Endodermal cell (in vitro differentiated cells): ENCODE results near the gene TGFBR3. TPM values are rescaled to one million over a fixed set of nuclear protein-coding genes. Genes with fewer than 3 reads are reported as not detected.

Experiments used
- DNase-seq: peaks from one replicate; pipeline ENCODE4 v3.0.0-alpha.2; 2017
- H3K27ac ChIP-seq: 2 replicates; pipeline ENCODE4 v1.5.1; 2013; ENCODE audit warnings: mild to moderate bottlenecking, low read depth, low read length, moderate library complexity
- H3K27me3 ChIP-seq: 2 replicates; pipeline ENCODE4 v1.6.1; 2013; ENCODE audit warnings: mild to moderate bottlenecking, low read length, moderate library complexity; ENCODE audit not compliant: insufficient read depth, control insufficient read depth, poor library complexity, severe bottlenecking
- H3K36me3 ChIP-seq: 2 replicates; pipeline ENCODE4 v1.7.0; 2013; ENCODE audit warnings: mild to moderate bottlenecking, low read length, moderate library complexity; ENCODE audit not compliant: control insufficient read depth, insufficient read depth
- H3K4me1 ChIP-seq: one replicate; pipeline ENCODE4 v1.7.0; 2013; ENCODE audit warnings: low read length; ENCODE audit not compliant: control insufficient read depth, insufficient read depth
- H3K4me3 ChIP-seq: 2 replicates; pipeline ENCODE4 v1.5.1; 2013; ENCODE audit warnings: mild to moderate bottlenecking, low read length, moderate library complexity
- H3K9ac ChIP-seq: 2 replicates; pipeline ENCODE4 v1.6.1; 2013; ENCODE audit warnings: mild to moderate bottlenecking, low read length, moderate library complexity; ENCODE audit not compliant: poor library complexity, severe bottlenecking; ENCODE audit errors: extremely low read depth
- H3K9me3 ChIP-seq: 2 replicates; pipeline ENCODE4 v1.6.1; 2013; ENCODE audit warnings: mild to moderate bottlenecking, low read length, moderate library complexity; ENCODE audit not compliant: control insufficient read depth
- H3K27ac Mint-ChIP-seq: 2 replicates; pipeline ENCODE4 v1.8.0; 2020; ENCODE audit warnings: mixed read lengths
- H3K27me3 Mint-ChIP-seq: 2 replicates; pipeline ENCODE4 v1.8.0; 2021; ENCODE audit warnings: mild to moderate bottlenecking, mixed read lengths; ENCODE audit not compliant: insufficient read depth
- H3K36me3 Mint-ChIP-seq: 2 replicates; pipeline ENCODE4 v1.8.0; 2020; ENCODE audit warnings: low read depth, mixed read lengths
- H3K4me1 Mint-ChIP-seq: 2 replicates; pipeline ENCODE4 v1.8.0; 2020; ENCODE audit warnings: mixed read lengths
- H3K4me3 Mint-ChIP-seq: 2 replicates; pipeline ENCODE4 v1.8.0; 2020; ENCODE audit warnings: mild to moderate bottlenecking, moderate library complexity, mixed read lengths
- H3K9me3 Mint-ChIP-seq: 2 replicates; pipeline ENCODE4 v1.8.0; 2020; ENCODE audit warnings: mild to moderate bottlenecking, mixed read lengths
- CTCF ChIP-seq: fragments of 200-600 bp; sonication (generic); conservative IDR thresholded peaks from 2 replicates; pipeline ENCODE4 v1.5.0; 2021; ENCODE audit warnings: antibody characterized with exemption, mild to moderate bottlenecking
- WGBS, 2 experiments: methylation state at CpG; one replicate each; pipeline versions ENCODE4 v1.1.5 to v1.1.7; 2013; ENCODE audit warnings: missing lambda C conversion rate in 2 of 2, mixed read lengths in 1 of 2; ENCODE audit not compliant: insufficient coverage in 1 of 2, insufficient read length in 1 of 2; 5-methylcytosine and 5-hydroxymethylcytosine counted together
- total RNA-seq, 2 donors: library from RNA; stranded (reverse); fragmentation: NEBNext Ultra II Directional in 1 of 2; extraction: Animal tissue kit (Norgen Biotek cat#: 25700) in 1 of 2; gene quantifications; 2 replicates in 1 of 2; 3 replicates in 1 of 2; pipeline ENCODE4 v1.2.1, GENCODE V29; 2021

Gene TGFBR3
- total RNA-seq, 2 donors from 2014 or later, result 8.1 to 8.5 TPM

GRCh38 chr1:91732291-91733107, 153.5 kb downstream of the TGFBR3 start:
- H3K9me3 Mint-ChIP-seq, result no peaks in the 10 kb centered on the region
- H3K36me3 Mint-ChIP-seq, result no peaks in the 10 kb centered on the region
- Histone ChIP-seq H3K9ac (no peak overlapping the region), H3K36me3 (no peaks in the 10 kb centered on the region), H3K27me3 (no peaks in the 10 kb centered on the region), H3K4me1 (peaks cover 6% of the 10 kb centered on the region), H3K4me3 (no peak overlapping the region), H3K9me3 (no peaks in the 10 kb centered on the region), H3K27ac (no peak overlapping the region)
- H3K4me3 Mint-ChIP-seq, result no peak overlapping the region
- WGBS, 2 experiments, result 80 to 88% methylated on average over 12 to 15 of the region's 15 CpGs
- H3K27me3 Mint-ChIP-seq, result no peaks in the 10 kb centered on the region
- no peak overlapping the region for H3K27ac Mint-ChIP-seq
- TF ChIP-seq CTCF, result no peak
- H3K4me1 Mint-ChIP-seq, result peaks cover 12% of the 10 kb centered on the region
- DNase-seq, result peak; percentile 66

- Mint-ChIP-seq H3K4me3 (no peak overlapping the region), H3K36me3 (no peaks in the 10 kb centered on the region), H3K4me1 (peaks cover 5% of the 10 kb centered on the region), H3K9me3 (no peaks in the 10 kb centered on the region), H3K27me3 (no peaks in the 10 kb centered on the region), H3K27ac (no peak overlapping the region)
- WGBS, 2 experiments, result 87 to 95% methylated on average over 4 of the region's 4 CpGs
- no peak for DNase-seq
- H3K27ac ChIP-seq, result no peak overlapping the region
- no peak overlapping the region for H3K9ac ChIP-seq
- TF ChIP-seq CTCF, result no peak
- H3K9me3 ChIP-seq, result no peaks in the 10 kb centered on the region
- no peaks in the 10 kb centered on the region for H3K36me3 ChIP-seq
- no peaks in the 10 kb centered on the region for H3K27me3 ChIP-seq
- H3K4me3 ChIP-seq, result no peak overlapping the region
- H3K4me1 ChIP-seq, result peaks cover 3% of the 10 kb centered on the region
Observed at GRCh38 chr1:91731815-91732214, 154.1 kb downstream of the TGFBR3 start.

DNA sequence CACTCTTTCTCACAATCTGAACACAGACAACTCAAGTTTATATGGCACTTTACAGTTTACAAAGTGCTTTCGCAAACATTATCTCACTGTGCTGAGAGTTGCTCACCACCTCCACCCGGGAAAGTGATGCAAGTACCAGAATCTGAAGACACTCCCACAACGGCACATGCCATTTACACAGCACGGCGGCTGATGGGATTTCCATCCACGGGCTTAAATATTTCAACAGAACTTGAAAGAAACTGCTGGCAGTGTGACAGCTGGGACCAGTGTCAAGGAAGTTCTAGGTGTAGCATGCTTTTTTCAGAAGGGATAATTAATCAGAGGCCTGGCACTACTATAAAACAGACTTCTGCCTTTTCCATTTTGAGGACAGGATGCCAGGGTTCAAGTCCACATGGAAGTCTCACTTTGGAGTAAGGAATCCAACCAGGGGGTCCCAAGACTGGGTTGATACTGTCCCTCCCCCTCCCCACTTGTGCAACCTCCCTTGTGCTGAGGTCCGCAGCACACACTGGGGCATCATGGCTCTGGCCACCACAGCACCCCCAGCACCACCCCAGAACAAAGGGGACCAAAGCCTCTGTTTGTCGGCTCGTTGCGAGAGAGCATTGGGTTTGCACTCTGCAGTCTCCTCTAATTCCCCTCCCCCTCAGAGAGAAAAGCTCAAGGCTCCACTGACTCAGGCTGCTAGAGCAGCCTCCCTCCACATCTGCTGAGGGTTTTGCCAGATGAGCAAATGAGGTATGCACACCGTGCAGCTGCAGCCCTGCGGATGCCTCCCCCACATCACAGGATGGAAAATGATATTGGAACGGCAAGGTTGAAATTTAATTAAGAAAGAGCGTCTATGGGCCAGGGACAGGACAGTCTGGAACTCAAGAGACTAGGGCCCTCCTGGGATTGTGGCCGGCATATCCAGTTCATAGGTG, 154.9 kb downstream of the TGFBR3 start:
- Mint-ChIP-seq H3K4me1 (no peaks in the 10 kb centered on the region), H3K9me3 (no peaks in the 10 kb centered on the region), H3K4me3 (no peak overlapping the region), H3K27me3 (no peaks in the 10 kb centered on the region), H3K27ac (no peak overlapping the region), H3K36me3 (no peaks in the 10 kb centered on the region)
- no peak for TF ChIP-seq CTCF
- Histone ChIP-seq H3K27me3 (no peaks in the 10 kb centered on the region), H3K9me3 (no peaks in the 10 kb centered on the region), H3K4me1 (no peaks in the 10 kb centered on the region), H3K4me3 (no peak overlapping the region), H3K27ac (no peak overlapping the region), H3K9ac (no peak overlapping the region), H3K36me3 (no peaks in the 10 kb centered on the region)
- WGBS, 2 experiments, result 89 to 96% methylated on average over 6 to 15 of the region's 15 CpGs
- DNase-seq, result no peak
